Naive thymus-derived CD4-positive, alpha-beta T cell (primary cell): ENCODE results near the gene NCAM2. TPM values are rescaled to one million over a fixed set of nuclear protein-coding genes. Genes with fewer than 3 reads are reported as not detected.

Experiments used
- ATAC-seq: fragments of 150-1000 bp; cut with Tn5 transposase; 2 replicates; pipeline ENCODE4 v1.10.0; 2021; ENCODE audit warnings: mild to moderate bottlenecking, moderate library complexity
- CTCF ChIA-PET: fragments of 350-600 bp; sonication (Branson Sonifier 250); formaldehyde crosslinking; loops from one replicate; lab custom pipeline; 2021; ENCODE audit warnings: antibody characterized with exemption; lab: Charles Lee
- POLR2A ChIA-PET: fragments of 350-600 bp; sonication (Branson Sonifier 250); formaldehyde crosslinking; loops from one replicate; lab custom pipeline; 2021; ENCODE audit warnings: antibody characterized with exemption, inconsistent platforms; lab: Charles Lee
- DNase-seq, 9 donors: peaks; one replicate each; pipeline versions ENCODE4 v3.0.0 to v3.0.0-alpha.2; 2020 to 2022; ENCODE audit warnings: mixed read lengths in 1 of 9
- H3K27ac ChIP-seq: one replicate; pipeline ENCODE4 v1.7.0; 2013; ENCODE audit warnings: mild to moderate bottlenecking, low read depth, low read length, moderate library complexity
- H3K27me3 ChIP-seq, 2 donors: one replicate each; pipeline ENCODE4 v1.7.0; 2013; ENCODE audit warnings: low read length in 2 of 2, mild to moderate bottlenecking in 2 of 2, moderate library complexity in 2 of 2; ENCODE audit not compliant: control insufficient read depth in 2 of 2, insufficient read depth in 2 of 2
- H3K36me3 ChIP-seq, 3 experiments: 1 replicate in 2 of 3; 2 replicates in 1 of 3; pipeline ENCODE4 v1.7.0; 2013; ENCODE audit warnings: low read length in 3 of 3, mild to moderate bottlenecking in 3 of 3, moderate library complexity in 1 of 3; ENCODE audit not compliant: insufficient read depth in 3 of 3, control insufficient read depth in 2 of 3
- H3K4me1 ChIP-seq, 2 donors: one replicate each; pipeline ENCODE4 v1.7.0; 2013; ENCODE audit warnings: low read length in 2 of 2, mild to moderate bottlenecking in 2 of 2, moderate library complexity in 1 of 2; ENCODE audit not compliant: control insufficient read depth in 2 of 2, insufficient read depth in 2 of 2
- H3K4me3 ChIP-seq: 2 replicates; pipeline ENCODE4 v1.7.0; 2013; ENCODE audit warnings: mild to moderate bottlenecking, low read length
- H3K9me3 ChIP-seq, 3 experiments: 1 replicate in 2 of 3; 2 replicates in 1 of 3; pipeline ENCODE4 v1.7.0; 2013; ENCODE audit warnings: low read length in 3 of 3; ENCODE audit not compliant: control insufficient read depth in 2 of 3
- H3K27ac Mint-ChIP-seq, 9 donors: one replicate each; pipeline ENCODE4 v1.8.0; 2020 to 2022; ENCODE audit warnings: mixed read lengths in 9 of 9, mild to moderate bottlenecking in 8 of 9, moderate library complexity in 5 of 9, inconsistent platforms in 2 of 9
- H3K27me3 Mint-ChIP-seq, 5 donors: one replicate each; pipeline ENCODE4 v1.8.0; 2021 to 2022; ENCODE audit warnings: mixed read lengths in 5 of 5, mild to moderate bottlenecking in 1 of 5
- H3K36me3 Mint-ChIP-seq, 5 donors: one replicate each; pipeline ENCODE4 v1.8.0; 2020 to 2022; ENCODE audit warnings: mixed read lengths in 5 of 5, mild to moderate bottlenecking in 3 of 5, inconsistent platforms in 1 of 5
- H3K4me1 Mint-ChIP-seq, 7 donors: one replicate each; pipeline ENCODE4 v1.8.0; 2020 to 2022; ENCODE audit warnings: mixed read lengths in 7 of 7, mild to moderate bottlenecking in 3 of 7, inconsistent platforms in 1 of 7
- H3K4me3 Mint-ChIP-seq, 10 donors: one replicate each; pipeline ENCODE4 v1.8.0; 2020 to 2022; ENCODE audit warnings: mild to moderate bottlenecking in 10 of 10, mixed read lengths in 10 of 10, moderate library complexity in 6 of 10, inconsistent platforms in 2 of 10
- H3K9me3 Mint-ChIP-seq, 11 donors: one replicate each; pipeline ENCODE4 v1.8.0; 2020 to 2022; ENCODE audit warnings: mixed read lengths in 11 of 11, mild to moderate bottlenecking in 4 of 11, inconsistent platforms in 1 of 11, moderate library complexity in 1 of 11
- intact Hi-C, 2 donors: fragments of 100-400 bp; cut with micrococcal nuclease; formaldehyde crosslinking; loops; one replicate each; pipeline ENCODE4 v1.15.1; 2023
- polyA plus RNA-seq, 2 donors: library from polyadenylated mRNA; unstranded; fragments of 300-500 nt; fragmentation: Illumina TruSeq; gene quantifications; one replicate each; pipeline ENCODE4 v1.2.3, GENCODE V29; 2021
- total RNA-seq, 6 experiments: library from RNA in 5 of 6; stranded (reverse) in 5 of 6; gene quantifications; 1 replicate in 5 of 6; 2 replicates in 1 of 6; pipeline ENCODE4 v1.2.3 and lab custom pipeline; 2021 to 2026

Gene NCAM2
- total and polyA plus RNA-seq, 7 experiments from 2014 or later = 0.07 TPM; not detected in 6

DNA sequence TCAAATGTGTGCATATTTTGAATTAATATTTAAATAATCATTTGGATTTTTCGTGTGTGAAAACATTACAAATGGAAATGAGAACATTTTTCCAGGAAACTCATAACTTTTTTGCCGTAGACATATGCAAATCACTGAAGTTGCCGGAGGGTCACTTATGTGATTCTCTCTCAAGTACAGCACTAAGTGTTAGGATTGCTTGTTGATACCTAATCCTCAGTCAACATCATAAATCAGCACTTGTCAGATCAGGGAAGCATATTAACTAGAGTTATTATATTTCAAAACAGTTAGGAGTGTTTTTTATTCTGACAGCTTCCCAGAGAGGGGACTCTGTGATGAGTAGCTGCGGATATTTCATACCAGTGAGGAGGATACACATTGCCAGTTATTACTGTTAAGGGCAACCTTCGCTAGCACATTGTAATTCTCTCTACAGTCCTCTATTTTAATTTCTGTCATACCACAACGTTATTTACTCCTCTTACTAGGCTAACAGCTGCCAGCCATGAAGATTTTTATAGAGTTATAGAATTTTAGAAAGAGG, 41.5 kb downstream of the NCAM2 start:
- no peaks in the 10 kb centered on the region for H3K4me1 ChIP-seq
- H3K9me3 Mint-ChIP-seq = peaks cover 0 to 3% (median 0%) of the 10 kb centered on the region in 11 donors
- CTCF ChIA-PET = no interaction called here
- H3K27me3 Mint-ChIP-seq = no peaks in the 10 kb centered on the region
- H3K4me1 Mint-ChIP-seq = no peaks in the 10 kb centered on the region
- H3K4me3 ChIP-seq = no peak overlapping the region
- H3K36me3 Mint-ChIP-seq = no peaks in the 10 kb centered on the region
- no peak for ATAC-seq
- no peak overlapping the region for H3K4me3 Mint-ChIP-seq
- H3K36me3 ChIP-seq = no peaks in the 10 kb centered on the region
- no peak overlapping the region for H3K27ac ChIP-seq
- POLR2A ChIA-PET = no interaction called here
- DNase-seq = no peak
- no peaks in the 10 kb centered on the region for H3K27me3 ChIP-seq
- H3K27ac Mint-ChIP-seq = no peak overlapping the region
- intact Hi-C loops = no loop called here
- H3K9me3 ChIP-seq = no peaks in the 10 kb centered on the region

DNA sequence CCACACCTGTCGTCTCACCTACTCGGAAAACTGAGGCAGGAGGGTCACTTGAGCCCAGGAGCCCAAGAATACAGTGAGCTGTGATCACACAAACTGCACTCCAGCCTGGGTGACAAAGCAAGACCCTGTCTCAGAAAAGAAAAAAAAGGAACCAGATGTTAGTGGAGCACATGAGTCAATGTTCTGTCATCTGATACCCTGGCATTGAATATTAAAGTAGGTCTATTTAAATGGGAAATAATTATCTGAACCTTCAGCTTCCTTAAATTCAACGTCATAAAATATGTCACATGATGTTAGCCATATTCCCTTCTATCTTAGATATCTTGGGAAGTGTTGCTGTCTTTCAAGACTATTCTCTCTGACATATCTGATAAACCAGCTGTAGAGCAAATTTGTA, 47.3 kb downstream of the NCAM2 start:
- no peak for DNase-seq
- Mint-ChIP-seq H3K36me3 (no peaks in the 10 kb centered on the region), H3K9me3 (no peaks in the 10 kb centered on the region), H3K4me1 (peaks cover 0 to 1% (median 0%) of the 10 kb centered on the region in 7 donors), H3K4me3 (no peak overlapping the region), H3K27ac (no peak overlapping the region), H3K27me3 (no peaks in the 10 kb centered on the region)
- Histone ChIP-seq H3K4me3 (no peak overlapping the region), H3K36me3 (no peaks in the 10 kb centered on the region), H3K27me3 (no peaks in the 10 kb centered on the region), H3K4me1 (no peaks in the 10 kb centered on the region), H3K27ac (no peak overlapping the region), H3K9me3 (no peaks in the 10 kb centered on the region)
- CTCF ChIA-PET = no interaction called here
- intact Hi-C loops = no loop called here
- POLR2A ChIA-PET = no interaction called here
- no peak for ATAC-seq

DNA sequence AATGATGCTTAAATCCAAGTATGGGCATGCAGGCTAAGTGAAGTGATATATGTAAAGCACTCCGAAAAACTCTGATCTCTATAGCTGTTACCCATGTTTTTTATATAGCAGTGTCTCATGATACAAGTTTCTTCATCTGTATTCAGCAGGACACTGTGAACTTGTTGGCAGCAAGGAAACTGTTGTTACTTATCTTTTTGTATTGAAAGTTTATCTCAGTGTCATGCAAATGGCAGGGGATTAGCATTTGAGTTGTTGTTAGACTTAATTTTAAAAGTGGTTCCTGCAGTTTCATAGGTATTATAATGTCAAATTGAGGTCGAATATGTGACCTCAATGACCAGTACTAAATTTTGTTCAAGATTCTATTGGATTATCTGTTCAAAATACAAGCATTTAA, 47.9 kb downstream of the NCAM2 start:
- intact Hi-C loops = no loop called here
- Mint-ChIP-seq H3K4me3 (no peak overlapping the region), H3K27me3 (no peaks in the 10 kb centered on the region), H3K36me3 (no peaks in the 10 kb centered on the region), H3K27ac (no peak overlapping the region), H3K4me1 (peaks cover 0 to 1% (median 0%) of the 10 kb centered on the region in 7 donors), H3K9me3 (no peaks in the 10 kb centered on the region)
- H3K27me3 ChIP-seq = no peaks in the 10 kb centered on the region
- H3K27ac ChIP-seq = no peak overlapping the region
- no peak overlapping the region for H3K4me3 ChIP-seq
- no peaks in the 10 kb centered on the region for H3K9me3 ChIP-seq
- DNase-seq (no peak), ATAC-seq (no peak)
- POLR2A ChIA-PET = no interaction called here
- H3K4me1 ChIP-seq = no peaks in the 10 kb centered on the region
- CTCF ChIA-PET = no interaction called here
- H3K36me3 ChIP-seq = no peaks in the 10 kb centered on the region

DNA sequence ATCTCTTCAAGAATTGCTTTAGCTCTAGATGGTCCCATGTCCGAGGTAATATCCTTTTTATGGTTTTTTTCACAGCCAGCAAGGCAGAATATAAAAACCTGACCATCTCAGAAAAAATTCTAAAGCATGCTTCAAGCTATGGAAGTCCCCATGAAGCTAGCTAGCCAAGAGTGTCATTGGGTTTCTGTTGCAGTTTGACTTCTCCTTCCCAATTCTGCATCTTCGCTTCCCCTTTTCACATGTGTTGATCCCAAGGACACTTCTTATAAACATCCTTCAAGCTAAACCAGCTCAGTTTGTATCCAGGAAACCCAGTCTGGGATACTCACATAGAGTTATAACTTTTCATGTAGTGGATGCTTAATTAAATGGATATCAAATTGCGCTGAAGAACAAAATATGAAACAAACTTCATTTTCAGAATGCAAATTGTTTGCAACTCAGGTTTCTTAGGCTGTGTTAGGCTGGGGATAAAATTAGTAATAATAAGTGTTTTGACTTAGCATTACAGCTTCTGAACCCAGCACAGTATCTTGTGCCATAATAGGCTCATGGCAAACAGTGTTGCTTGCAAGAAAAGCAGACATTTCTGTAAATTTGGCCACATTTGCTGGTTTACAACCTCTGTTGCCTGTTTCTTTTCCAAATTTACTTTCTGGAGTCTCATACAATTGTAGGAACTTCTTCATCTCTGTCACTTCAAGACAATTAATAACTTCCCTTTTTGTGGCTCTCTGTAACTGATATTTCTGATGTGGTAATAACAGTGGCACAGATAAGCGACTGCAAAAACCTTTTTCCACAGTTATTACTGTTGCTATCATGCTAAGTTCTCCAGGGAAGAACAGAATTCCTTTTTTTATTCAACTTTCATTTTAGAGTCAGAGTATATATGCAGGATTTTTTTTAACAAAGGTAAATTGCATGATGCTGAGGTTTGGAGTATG, 53.2 kb downstream of the NCAM2 start:
- no peaks in the 10 kb centered on the region for H3K36me3 Mint-ChIP-seq
- no peak overlapping the region for H3K27ac ChIP-seq
- no peak for ATAC-seq
- ChIA-PET POLR2A (no interaction called here), CTCF (no interaction called here)
- H3K9me3 ChIP-seq = no peaks in the 10 kb centered on the region
- peaks cover 0 to 1% (median 0%) of the 10 kb centered on the region in 7 donors for H3K4me1 Mint-ChIP-seq
- H3K27ac Mint-ChIP-seq = no peak overlapping the region
- H3K36me3 ChIP-seq = no peaks in the 10 kb centered on the region
- H3K4me3 Mint-ChIP-seq = no peak overlapping the region
- no peaks in the 10 kb centered on the region for H3K27me3 ChIP-seq
- H3K27me3 Mint-ChIP-seq = no peaks in the 10 kb centered on the region
- DNase-seq = no peak
- no peak overlapping the region for H3K4me3 ChIP-seq
- intact Hi-C loops = no loop called here
- H3K4me1 ChIP-seq = no peaks in the 10 kb centered on the region
- H3K9me3 Mint-ChIP-seq = peaks cover 0 to 7% (median 0%) of the 10 kb centered on the region in 11 donors

DNA sequence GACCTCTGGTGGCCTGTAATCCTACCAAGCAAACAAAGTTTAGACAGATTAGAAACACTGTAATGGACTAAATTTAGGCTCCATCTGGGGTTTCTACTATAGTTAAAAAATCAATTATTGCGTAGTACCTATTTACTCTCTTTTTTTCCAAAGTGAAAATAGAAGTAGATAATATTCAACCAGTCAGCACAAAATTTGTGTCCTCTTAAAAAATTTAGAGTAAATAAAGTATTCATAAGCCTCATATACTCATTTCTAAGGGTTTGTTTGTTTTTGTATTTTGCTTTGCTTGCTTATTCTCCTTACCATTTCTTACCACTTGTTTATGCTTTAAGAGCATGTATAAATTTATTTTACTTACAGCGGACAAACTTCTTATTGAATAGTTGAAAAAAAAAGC, 54.5 kb downstream of the NCAM2 start:
- no peak overlapping the region for H3K4me3 Mint-ChIP-seq
- Histone ChIP-seq H3K27ac (no peak overlapping the region), H3K27me3 (no peaks in the 10 kb centered on the region), H3K4me3 (no peak overlapping the region), H3K4me1 (no peaks in the 10 kb centered on the region), H3K36me3 (no peaks in the 10 kb centered on the region), H3K9me3 (no peaks in the 10 kb centered on the region)
- CTCF ChIA-PET = no interaction called here
- no peaks in the 10 kb centered on the region for H3K4me1 Mint-ChIP-seq
- no peaks in the 10 kb centered on the region for H3K27me3 Mint-ChIP-seq
- no peak overlapping the region for H3K27ac Mint-ChIP-seq
- peaks cover 0 to 7% (median 0%) of the 10 kb centered on the region in 11 donors for H3K9me3 Mint-ChIP-seq
- ATAC-seq (no peak), DNase-seq (no peak)
- intact Hi-C loops = no loop called here
- POLR2A ChIA-PET = no interaction called here
- H3K36me3 Mint-ChIP-seq = no peaks in the 10 kb centered on the region

DNA sequence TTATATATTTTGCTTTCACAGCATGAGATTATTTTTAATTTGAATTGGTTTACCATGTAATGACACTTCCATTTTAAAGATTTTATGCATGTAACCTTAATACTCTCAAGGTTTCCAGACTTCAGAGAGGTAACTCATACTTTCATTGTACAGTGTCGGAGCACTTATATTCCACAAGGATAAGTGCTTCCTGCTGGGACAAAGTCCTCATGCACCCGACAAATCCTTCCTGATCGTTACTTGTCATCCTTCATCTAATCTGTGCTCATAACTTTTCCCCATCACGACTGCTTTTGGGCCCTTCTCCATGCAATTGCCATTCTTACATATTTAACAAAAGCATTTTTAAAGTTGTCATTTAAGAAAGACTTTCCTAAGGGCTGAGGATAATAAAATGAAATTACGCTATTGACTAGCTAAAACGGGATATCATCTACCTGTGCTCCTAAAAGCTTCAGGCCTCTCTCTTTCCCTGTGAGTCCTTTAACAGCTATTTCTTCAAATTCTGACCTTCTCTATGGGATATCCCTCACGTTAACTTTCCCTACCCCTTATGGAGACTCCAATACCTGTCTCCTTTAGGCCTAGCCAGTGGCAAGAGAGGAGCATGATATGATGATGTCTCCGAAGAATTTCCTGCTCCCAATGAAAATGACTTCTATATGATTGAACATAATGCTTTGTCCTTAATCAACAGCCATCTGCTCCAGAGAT, 59.3 kb downstream of the NCAM2 start:
- CTCF ChIA-PET = no interaction called here

More for the DNA sequence above, 59.3 kb downstream of the NCAM2 start:
- ATAC-seq = no peak
- Mint-ChIP-seq H3K27me3 (no peaks in the 10 kb centered on the region), H3K4me3 (no peak overlapping the region), H3K9me3 (no peaks in the 10 kb centered on the region), H3K36me3 (no peaks in the 10 kb centered on the region), H3K27ac (no peak overlapping the region), H3K4me1 (no peaks in the 10 kb centered on the region)
- no peak overlapping the region for H3K27ac ChIP-seq
- H3K27me3 ChIP-seq = no peaks in the 10 kb centered on the region
- no peak overlapping the region for H3K4me3 ChIP-seq
- POLR2A ChIA-PET = no interaction called here
- H3K36me3 ChIP-seq = no peaks in the 10 kb centered on the region
- intact Hi-C loops = no loop called here
- H3K9me3 ChIP-seq = no peaks in the 10 kb centered on the region
- H3K4me1 ChIP-seq = no peaks in the 10 kb centered on the region
- no peak for DNase-seq
